ENCODE results near the gene TOMT. TPM values are rescaled to one million over a fixed set of nuclear protein-coding genes. Genes with fewer than 3 reads are reported as not detected.

TOMT gene
- not detected in 2 replicates for total RNA-seq

- no peak for DNase-seq (ENCODE audit: low read depth, low spot score)
Measured at GRCh38 chr11:72105888-72106287, at the start of gene TOMT. Gene TOMT, plus strand, starts transcription at chr11:72105924. Its CDS starts 28 bp downstream, at chr11:72105952.

GRCh38 chr11:72058416-72059034 is 47.2 kb upstream of the TOMT start:
- no peak for DNase-seq (ENCODE audit: low read depth, low spot score)

GRCh38 chr11:72061739-72062396 is 43.9 kb upstream of the TOMT start:
- no peak for DNase-seq (ENCODE audit: low read depth, low spot score)

GRCh38 chr11:72066855-72067254 is 38.9 kb upstream of the TOMT start:
- no peak for DNase-seq (ENCODE audit: low read depth, low spot score)

GRCh38 chr11:72067266-72067665 is 38.5 kb upstream of the TOMT start:
- DNase-seq (ENCODE audit: low read depth, low spot score), result peak; percentile 24

- no peak for DNase-seq (ENCODE audit: low read depth, low spot score)
Measured at GRCh38 chr11:72067676-72068075, 38.0 kb upstream of the TOMT start.

- DNase-seq (ENCODE audit: low read depth, low spot score), result no peak
Measured at GRCh38 chr11:72069200-72069599, 36.5 kb upstream of the TOMT start.

GRCh38 chr11:72069787-72070251 is 35.9 kb upstream of the TOMT start:
- peak; percentile 44 for DNase-seq (ENCODE audit: low read depth, low spot score)

GRCh38 chr11:72070491-72070890 is 35.2 kb upstream of the TOMT start:
- no peak for DNase-seq (ENCODE audit: low read depth, low spot score)

- peak; percentile 60 for DNase-seq (ENCODE audit: low read depth, low spot score)
Measured at GRCh38 chr11:72072348-72072747, 33.4 kb upstream of the TOMT start.

- no peak for DNase-seq (ENCODE audit: low read depth, low spot score)
Measured at GRCh38 chr11:72075109-72075508, 30.6 kb upstream of the TOMT start.

- DNase-seq (ENCODE audit: low read depth, low spot score), result no peak
Measured at GRCh38 chr11:72075756-72076155, 30.0 kb upstream of the TOMT start.

GRCh38 chr11:72078477-72078876 is 27.2 kb upstream of the TOMT start:
- DNase-seq (ENCODE audit: low read depth, low spot score), result no peak

- DNase-seq (ENCODE audit: low read depth, low spot score), result no peak
Measured at GRCh38 chr11:72079819-72080325, 25.9 kb upstream of the TOMT start.

GRCh38 chr11:72080326-72081183 is 25.2 kb upstream of the TOMT start, which contains the start of the genes LRRC51 and NUMA1:
Gene LRRC51, plus strand, starts transcription at chr11:72080850. Its CDS starts 8,234 bp downstream, at chr11:72089084.
Gene NUMA1, minus strand, starts transcription at chr11:72080542. Its CDS starts 44,599 bp downstream, at chr11:72035943.
- DNase-seq (ENCODE audit: low read depth, low spot score), result peak; percentile 100

GRCh38 chr11:72081184-72081644 is 24.5 kb upstream of the TOMT start:
- DNase-seq (ENCODE audit: low read depth, low spot score), result no peak

GRCh38 chr11:72081821-72082453 is 23.8 kb upstream of the TOMT start:
- no peak for DNase-seq (ENCODE audit: low read depth, low spot score)

GRCh38 chr11:72083414-72083813 is 22.3 kb upstream of the TOMT start:
- no peak for DNase-seq (ENCODE audit: low read depth, low spot score)

- DNase-seq (ENCODE audit: low read depth, low spot score), result no peak
Measured at GRCh38 chr11:72084076-72084475, 21.6 kb upstream of the TOMT start.

GRCh38 chr11:72084965-72085364 is 20.8 kb upstream of the TOMT start:
- no peak for DNase-seq (ENCODE audit: low read depth, low spot score)
